Measurements from ENCODE around the gene SETDB2. TPM values are rescaled to one million over a fixed set of nuclear protein-coding genes. Genes with fewer than 3 reads are reported as not detected.

Gene SETDB2
- 4.9 TPM for total RNA-seq

- DNase-seq (ENCODE audit: low spot score) (peak; percentile 100), ATAC-seq (peak; percentile 93)
These were observed at the start of gene SETDB2, which contains the start of gene CAB39L for GRCh38 chr13:49443704-49444523. SETDB2 (plus strand) TSS chr13:49444274; CDS start chr13:49451894, 7,620 bp downstream. CAB39L (minus strand) TSS chr13:49444064; CDS start chr13:49382910, 61,154 bp downstream.

GRCh38 chr13:49395451-49395865, 48.6 kb upstream of the SETDB2 start:
- DNase-seq (ENCODE audit: low spot score): no peak
- no peak for ATAC-seq

GRCh38 chr13:49395878-49396380, 48.1 kb upstream of the SETDB2 start:
- no peak for ATAC-seq

GRCh38 chr13:49399801-49400472, 44.1 kb upstream of the SETDB2 start:
- no peak for DNase-seq (ENCODE audit: low spot score)
- no peak for ATAC-seq

More at GRCh38 chr13:49395878-49396380, 48.1 kb upstream of the SETDB2 start:
- no peak for DNase-seq (ENCODE audit: low spot score)

- ATAC-seq: peak; percentile 58
- DNase-seq (ENCODE audit: low spot score): no peak
These were observed 43.1 kb upstream of the SETDB2 start for GRCh38 chr13:49400755-49401659.

GRCh38 chr13:49403996-49404702, 39.9 kb upstream of the SETDB2 start:
- no peak for ATAC-seq
- DNase-seq (ENCODE audit: low spot score): no peak

- DNase-seq (ENCODE audit: low spot score) (no peak), ATAC-seq (no peak)
These were observed 39.4 kb upstream of the SETDB2 start for GRCh38 chr13:49404703-49405020.

GRCh38 chr13:49407068-49407467, 37.0 kb upstream of the SETDB2 start:
- DNase-seq (ENCODE audit: low spot score) (no peak), ATAC-seq (no peak)

GRCh38 chr13:49407936-49408335, 36.1 kb upstream of the SETDB2 start:
- ATAC-seq (no peak), DNase-seq (ENCODE audit: low spot score) (no peak)

GRCh38 chr13:49409008-49409407, 35.1 kb upstream of the SETDB2 start:
- no peak for DNase-seq (ENCODE audit: low spot score)
- ATAC-seq: no peak

- DNase-seq (ENCODE audit: low spot score) (no peak), ATAC-seq (no peak)
These were observed 34.1 kb upstream of the SETDB2 start for GRCh38 chr13:49410006-49410405.

GRCh38 chr13:49410477-49410876, 33.6 kb upstream of the SETDB2 start:
- ATAC-seq (no peak), DNase-seq (ENCODE audit: low spot score) (no peak)

- no peak for DNase-seq (ENCODE audit: low spot score)
- ATAC-seq: no peak
These were observed 32.7 kb upstream of the SETDB2 start for GRCh38 chr13:49411353-49411752.

GRCh38 chr13:49412749-49413148, 31.3 kb upstream of the SETDB2 start:
- ATAC-seq (no peak), DNase-seq (ENCODE audit: low spot score) (no peak)

GRCh38 chr13:49417161-49417560, 26.9 kb upstream of the SETDB2 start:
- ATAC-seq (no peak), DNase-seq (ENCODE audit: low spot score) (no peak)

GRCh38 chr13:49418206-49418605, 25.9 kb upstream of the SETDB2 start:
- no peak for DNase-seq (ENCODE audit: low spot score)
- no peak for ATAC-seq

- DNase-seq (ENCODE audit: low spot score): no peak
These were observed 24.8 kb upstream of the SETDB2 start for GRCh38 chr13:49419276-49419675.

GRCh38 chr13:49421391-49421790, 22.7 kb upstream of the SETDB2 start:
- ATAC-seq (peak; percentile 97), DNase-seq (ENCODE audit: low spot score) (peak; percentile 56)

More at GRCh38 chr13:49419276-49419675, 24.8 kb upstream of the SETDB2 start:
- no peak for ATAC-seq

- DNase-seq (ENCODE audit: low spot score): no peak
- no peak for ATAC-seq
These were observed 20.0 kb upstream of the SETDB2 start for GRCh38 chr13:49424011-49424560.
